Osteoblast (primary cell): ENCODE data around the gene CEP131. TPM values are rescaled to one million over a fixed set of nuclear protein-coding genes. Genes with fewer than 3 reads are reported as not detected.

Source experiments
- DNase-seq: peaks from one replicate; pipeline ENCODE4 v3.0.0; 2011; ENCODE audit warnings: low spot score, mixed read lengths; ENCODE audit not compliant: insufficient read length; ENCODE audit errors: missing footprints
- H2AFZ ChIP-seq: 2 replicates; pipeline ENCODE4 v1.6.0; 2011; ENCODE audit warnings: mild to moderate bottlenecking, low read length
- H3K27ac ChIP-seq: 2 replicates; pipeline ENCODE4 v1.5.1; 2011; ENCODE audit warnings: mild to moderate bottlenecking, low read depth, low read length, moderate library complexity
- H3K27me3 ChIP-seq: 2 replicates; pipeline ENCODE4 v1.6.0; 2012; ENCODE audit warnings: mild to moderate bottlenecking, control low read depth, inconsistent platforms, low read length, moderate library complexity; ENCODE audit not compliant: insufficient read depth
- H3K36me3 ChIP-seq: 2 replicates; pipeline ENCODE4 v1.5.1; 2011; ENCODE audit warnings: mild to moderate bottlenecking, low read length, control low read depth, moderate library complexity; ENCODE audit not compliant: insufficient read depth
- H3K4me1 ChIP-seq: 2 replicates; pipeline ENCODE4 v1.5.1; 2011; ENCODE audit warnings: mild to moderate bottlenecking, low read length, control low read depth, moderate library complexity; ENCODE audit not compliant: insufficient read depth
- H3K4me2 ChIP-seq: 2 replicates; pipeline ENCODE4 v1.6.0; 2011; ENCODE audit warnings: mild to moderate bottlenecking, low read length; ENCODE audit not compliant: insufficient read depth
- H3K4me3 ChIP-seq: fragments of 200-600 bp; sonication (generic); 3 replicates; pipeline ENCODE4 v1.5.1; 2012; ENCODE audit warnings: mild to moderate bottlenecking, low read length, inconsistent platforms; ENCODE audit not compliant: insufficient read depth
- H3K79me2 ChIP-seq: 2 replicates; pipeline ENCODE4 v1.6.0; 2012; ENCODE audit warnings: mild to moderate bottlenecking, low read length, control low read depth, inconsistent platforms; ENCODE audit not compliant: insufficient read depth
- H3K9me3 ChIP-seq: 2 replicates; pipeline ENCODE4 v1.5.1; 2011; ENCODE audit warnings: low read depth, low read length, control low read depth
- H4K20me1 ChIP-seq: 2 replicates; pipeline ENCODE4 v1.6.0; 2012; ENCODE audit warnings: mild to moderate bottlenecking, low read length, control low read depth; ENCODE audit not compliant: insufficient read depth
- CTCF ChIP-seq: IDR thresholded peaks from 2 replicates; pipeline ENCODE4 v1.5.1; 2011; ENCODE audit warnings: mild to moderate bottlenecking, low read depth, low read length, moderate library complexity; ENCODE audit errors: extremely low read depth
- total RNA-seq: library from RNA; depleted of rRNA; stranded (reverse); fragments of >200 nt; gene quantifications from 2 replicates; pipeline ENCODE4 v1.2.3, GENCODE V29; 2012

Gene CEP131
- total RNA-seq, 1 donor: 8.7 TPM

- H3K36me3 ChIP-seq: peaks cover 11% of the 10 kb centered on the region
- H3K27ac ChIP-seq: no peak overlapping the region
- no peak overlapping the region for H3K4me2 ChIP-seq
- TF ChIP-seq CTCF: no peak
- no peaks in the 10 kb centered on the region for H3K9me3 ChIP-seq
- H2AFZ ChIP-seq: no peak overlapping the region
- DNase-seq: no peak
- peaks cover 32% of the 10 kb centered on the region for H4K20me1 ChIP-seq
- peaks cover 12% of the 10 kb centered on the region for H3K79me2 ChIP-seq
- H3K4me3 ChIP-seq: no peak overlapping the region
- no peaks in the 10 kb centered on the region for H3K27me3 ChIP-seq
- H3K4me1 ChIP-seq: peaks cover 12% of the 10 kb centered on the region
Measured at GRCh38 chr17:81246343-81246670, 23.5 kb upstream of the CEP131 start.

- peaks cover 12% of the 10 kb centered on the region for H3K4me1 ChIP-seq
- peaks cover 17% of the 10 kb centered on the region for H3K79me2 ChIP-seq
- no peak for DNase-seq
- H3K4me3 ChIP-seq: no peak overlapping the region
- TF ChIP-seq CTCF: no peak
- peaks cover 11% of the 10 kb centered on the region for H3K36me3 ChIP-seq
- H3K4me2 ChIP-seq: no peak overlapping the region
- no peaks in the 10 kb centered on the region for H3K9me3 ChIP-seq
- peaks cover 32% of the 10 kb centered on the region for H4K20me1 ChIP-seq
- no peaks in the 10 kb centered on the region for H3K27me3 ChIP-seq
- H2AFZ ChIP-seq: no peak overlapping the region
- H3K27ac ChIP-seq: no peak overlapping the region
Measured at GRCh38 chr17:81245665-81246342, 23.0 kb upstream of the CEP131 start.

- peak overlapping the region; percentile 32 for H3K27ac ChIP-seq
- peaks cover 18% of the 10 kb centered on the region for H3K4me1 ChIP-seq
- H3K27me3 ChIP-seq: no peaks in the 10 kb centered on the region
- TF ChIP-seq CTCF: no peak
- H3K4me3 ChIP-seq: no peak overlapping the region
- H3K4me2 ChIP-seq: no peak overlapping the region
- H3K9me3 ChIP-seq: no peaks in the 10 kb centered on the region
- peaks cover 9% of the 10 kb centered on the region for H3K36me3 ChIP-seq
- H2AFZ ChIP-seq: no peak overlapping the region
- H4K20me1 ChIP-seq: peaks cover 35% of the 10 kb centered on the region
- peak; percentile 98 for DNase-seq
- H3K79me2 ChIP-seq: peaks cover 24% of the 10 kb centered on the region
Measured at GRCh38 chr17:81245024-81245664, 22.4 kb upstream of the CEP131 start.

GRCh38 chr17:81244358-81245023, 21.7 kb upstream of the CEP131 start:
- TF ChIP-seq CTCF: no peak
- H3K79me2 ChIP-seq: peaks cover 30% of the 10 kb centered on the region
- peaks cover 37% of the 10 kb centered on the region for H4K20me1 ChIP-seq
- no peak overlapping the region for H3K4me3 ChIP-seq
- no peak for DNase-seq
- H3K9me3 ChIP-seq: no peaks in the 10 kb centered on the region
- H3K4me1 ChIP-seq: peaks cover 21% of the 10 kb centered on the region
- H3K27me3 ChIP-seq: no peaks in the 10 kb centered on the region
- H3K27ac ChIP-seq: peak overlapping the region; percentile 32
- H3K4me2 ChIP-seq: no peak overlapping the region
- H2AFZ ChIP-seq: no peak overlapping the region
- peaks cover 8% of the 10 kb centered on the region for H3K36me3 ChIP-seq
